Breast epithelium (tissue), 4 donors: ENCODE measurements around the gene LCMT2. TPM values are rescaled to one million over a fixed set of nuclear protein-coding genes. Genes with fewer than 3 reads are reported as not detected.
A peak's percentile ranks its signal among the peaks of the same experiment; 100 is the strongest.

Experiments
- DNase-seq, 2 donors: peaks; one replicate each; pipeline ENCODE4 v3.0.0-alpha.2; 2019; ENCODE audit warnings: low spot score in 2 of 2
- H3K27ac ChIP-seq, 2 donors: fragments of 200-600 bp; sonication (generic) in 1 of 2; one replicate each; pipeline ENCODE4 v1.5.1; 2016 to 2019; ENCODE audit warnings: mild to moderate bottlenecking in 1 of 2
- H3K27me3 ChIP-seq, 2 donors: fragments of 200-600 bp; sonication (generic) in 1 of 2; one replicate each; pipeline versions ENCODE4 v1.5.1 to v1.6.0; 2017 to 2019; ENCODE audit warnings: control low read depth in 1 of 2, mild to moderate bottlenecking in 1 of 2
- H3K36me3 ChIP-seq: fragments of 200-600 bp; one replicate; pipeline ENCODE4 v1.5.1; 2019
- H3K4me1 ChIP-seq, 2 donors: fragments of 200-600 bp; sonication (generic); one replicate each; pipeline ENCODE4 v1.5.1; 2016 to 2019; ENCODE audit warnings: control low read depth in 1 of 2
- H3K4me3 ChIP-seq, 3 donors: fragments of 200-600 bp; sonication (generic); 1 replicate in 2 of 3; 2 replicates in 1 of 3; pipeline ENCODE4 v1.5.1; 2016 to 2019; ENCODE audit warnings: mild to moderate bottlenecking in 3 of 3, moderate library complexity in 2 of 3
- H3K9me3 ChIP-seq, 2 donors: fragments of 200-600 bp; sonication (generic) in 1 of 2; one replicate each; pipeline ENCODE4 v1.5.1; 2016 to 2019; ENCODE audit warnings: control low read depth in 1 of 2
- POLR2A ChIP-seq: fragments of 450-650 bp; IDR thresholded peaks from one replicate; pipeline ENCODE4 v1.6.1; 2016; ENCODE audit warnings: antibody characterized with exemption, mild to moderate bottlenecking, moderate library complexity
- POLR2AphosphoS5 ChIP-seq, 3 donors: sonication (generic); formaldehyde crosslinking; IDR thresholded peaks; one replicate each; pipeline ENCODE4 v1.6.1; 2017; ENCODE audit warnings: antibody characterized with exemption in 3 of 3
- intact Hi-C: fragments of 100-400 bp; cut with DNase I; formaldehyde crosslinking; loops from one replicate; pipeline ENCODE4 v1.15.1; 2023; ENCODE audit warnings: low total_unique reads
- total RNA-seq, 3 donors: library from RNA; depleted of rRNA; stranded (reverse); fragments of >200 nt; gene quantifications; one replicate each; pipeline ENCODE4 v1.1.0, GENCODE V29; 2016
- TF ChIP-seq, protein P1 (sequence below), 3 donors: fragments of 450-650 bp; IDR thresholded peaks; one replicate each; pipeline ENCODE4 v1.5.1; 2016 to 2017; ENCODE audit warnings: antibody characterized with exemption in 3 of 3, mild to moderate bottlenecking in 3 of 3, moderate library complexity in 3 of 3

The LCMT2 gene
- total RNA-seq, 3 donors from 2014 or later = 3.8 to 9.5 (median 6.6) TPM

GRCh38 chr15:43370310-43370974 is 40.1 kb upstream of the LCMT2 start:
- no peaks in the 10 kb centered on the region for H3K36me3 ChIP-seq
- TF ChIP-seq, protein P1, sequence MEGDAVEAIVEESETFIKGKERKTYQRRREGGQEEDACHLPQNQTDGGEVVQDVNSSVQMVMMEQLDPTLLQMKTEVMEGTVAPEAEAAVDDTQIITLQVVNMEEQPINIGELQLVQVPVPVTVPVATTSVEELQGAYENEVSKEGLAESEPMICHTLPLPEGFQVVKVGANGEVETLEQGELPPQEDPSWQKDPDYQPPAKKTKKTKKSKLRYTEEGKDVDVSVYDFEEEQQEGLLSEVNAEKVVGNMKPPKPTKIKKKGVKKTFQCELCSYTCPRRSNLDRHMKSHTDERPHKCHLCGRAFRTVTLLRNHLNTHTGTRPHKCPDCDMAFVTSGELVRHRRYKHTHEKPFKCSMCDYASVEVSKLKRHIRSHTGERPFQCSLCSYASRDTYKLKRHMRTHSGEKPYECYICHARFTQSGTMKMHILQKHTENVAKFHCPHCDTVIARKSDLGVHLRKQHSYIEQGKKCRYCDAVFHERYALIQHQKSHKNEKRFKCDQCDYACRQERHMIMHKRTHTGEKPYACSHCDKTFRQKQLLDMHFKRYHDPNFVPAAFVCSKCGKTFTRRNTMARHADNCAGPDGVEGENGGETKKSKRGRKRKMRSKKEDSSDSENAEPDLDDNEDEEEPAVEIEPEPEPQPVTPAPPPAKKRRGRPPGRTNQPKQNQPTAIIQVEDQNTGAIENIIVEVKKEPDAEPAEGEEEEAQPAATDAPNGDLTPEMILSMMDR (IDR thresholded peaks at IDR 0.05) = no peak
- TF ChIP-seq POLR2AphosphoS5 (IDR thresholded peaks at IDR 0.05) (no peak), POLR2A (no peak)
- H3K27me3 ChIP-seq = no peaks in the 10 kb centered on the region
- intact Hi-C loops = no loop called here
- peak overlapping the region; percentile 67 to 98 (median 89) for H3K4me3 ChIP-seq
- H3K4me1 ChIP-seq = peaks cover 0 to 12% of the 10 kb centered on the region in 2 donors
- no peak for DNase-seq
- peak overlapping the region; percentile 82 to 90 for H3K27ac ChIP-seq
- H3K9me3 ChIP-seq = peaks cover 0 to 5% of the 10 kb centered on the region in 2 donors

DNA sequence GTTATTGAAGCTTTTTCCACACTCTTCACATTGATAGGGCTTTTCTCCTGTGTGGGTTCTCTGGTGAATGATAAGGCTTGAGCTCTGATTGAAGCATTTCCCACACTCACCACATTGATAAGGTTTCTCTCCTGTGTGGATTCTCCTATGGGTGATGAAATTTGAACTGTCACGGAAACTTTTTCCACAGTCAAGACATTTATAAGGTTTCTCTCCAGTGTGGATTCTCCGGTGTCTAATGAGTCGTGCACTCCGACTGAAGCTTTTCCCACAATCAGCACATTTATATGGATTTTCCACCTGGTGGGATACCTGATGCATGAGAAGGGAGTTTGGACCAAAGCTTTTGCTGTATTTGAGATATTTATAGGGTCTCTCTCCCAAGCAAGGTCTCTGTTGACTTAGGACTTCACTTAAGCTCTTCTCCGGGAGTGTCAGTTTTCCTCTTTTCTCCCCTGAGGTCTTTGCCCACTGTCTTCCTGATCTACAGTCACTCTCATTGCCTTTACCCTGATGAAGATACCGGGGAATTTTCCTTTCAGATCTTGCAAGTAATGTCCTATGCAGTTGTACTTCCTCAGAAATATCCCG is 31.0 kb upstream of the LCMT2 start:
- peaks cover 32% of the 10 kb centered on the region for H3K36me3 ChIP-seq
- TF ChIP-seq, protein P1 (IDR thresholded peaks at IDR 0.05) = no peak
- TF ChIP-seq POLR2AphosphoS5 (IDR thresholded peaks at IDR 0.05) (no peak), POLR2A (no peak)
- H3K9me3 ChIP-seq = peaks cover 43 to 64% of the 10 kb centered on the region in 2 donors
- no peaks in the 10 kb centered on the region for H3K27me3 ChIP-seq
- no peak for DNase-seq
- no peaks in the 10 kb centered on the region for H3K4me1 ChIP-seq
- intact Hi-C loops = no loop called here
- H3K27ac ChIP-seq = no peak overlapping the region
- peak overlapping the region in 1 of 3 donors; percentile 3 for H3K4me3 ChIP-seq

GRCh38 chr15:43360821-43361220 is 30.4 kb upstream of the LCMT2 start:
- H3K9me3 ChIP-seq = peaks cover 38 to 64% of the 10 kb centered on the region in 2 donors
- intact Hi-C loops = no loop called here
- H3K4me1 ChIP-seq = no peaks in the 10 kb centered on the region
- no peak overlapping the region for H3K27ac ChIP-seq
- peak overlapping the region in 1 of 3 donors; percentile 3 for H3K4me3 ChIP-seq
- TF ChIP-seq POLR2AphosphoS5 (IDR thresholded peaks at IDR 0.05) (no peak), POLR2A (no peak)
- TF ChIP-seq, protein P1 (IDR thresholded peaks at IDR 0.05) = no peak
- DNase-seq = no peak
- H3K27me3 ChIP-seq = no peaks in the 10 kb centered on the region
- H3K36me3 ChIP-seq = peaks cover 32% of the 10 kb centered on the region

DNA sequence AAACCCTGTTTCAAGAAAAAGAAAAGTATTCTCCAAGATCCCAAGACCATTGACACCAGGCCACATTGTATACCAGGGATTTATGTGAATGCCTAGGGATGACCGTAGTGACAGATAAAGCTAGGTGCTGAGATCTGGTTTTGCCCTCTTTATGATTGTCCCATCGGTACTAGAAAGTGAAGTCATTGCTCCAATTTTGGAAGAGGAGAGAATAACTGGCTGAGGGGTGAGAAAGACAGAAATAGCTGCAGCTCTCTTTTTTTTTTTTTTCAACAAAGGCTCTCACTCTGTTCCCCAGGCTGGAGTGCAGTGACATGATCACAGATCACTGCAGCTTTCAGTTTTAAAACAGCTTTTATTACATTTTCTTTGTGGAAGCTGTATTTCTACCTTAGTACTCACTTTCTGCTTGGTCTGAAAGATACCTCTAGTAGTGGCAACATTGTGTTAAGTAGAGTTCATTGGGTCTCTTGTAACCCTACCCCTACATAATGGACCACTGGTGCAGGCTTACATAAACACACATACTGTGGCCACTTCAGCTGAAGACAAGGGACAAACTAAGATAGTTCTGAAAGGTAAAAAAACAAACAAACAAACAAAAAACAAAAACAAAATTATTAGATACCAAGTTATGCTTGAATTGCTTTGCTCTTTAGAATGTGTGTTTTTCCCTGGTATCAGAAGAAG is 22.5 kb upstream of the LCMT2 start:
- H3K36me3 ChIP-seq = no peaks in the 10 kb centered on the region
- DNase-seq = no peak
- no peak overlapping the region for H3K27ac ChIP-seq
- peaks cover 0 to 4% of the 10 kb centered on the region in 2 donors for H3K9me3 ChIP-seq
- H3K4me3 ChIP-seq = no peak overlapping the region
- no peaks in the 10 kb centered on the region for H3K4me1 ChIP-seq
- no peaks in the 10 kb centered on the region for H3K27me3 ChIP-seq
- intact Hi-C loops = no loop called here
- TF ChIP-seq, protein P1 (IDR thresholded peaks at IDR 0.05) = no peak
- no peak for TF ChIP-seq POLR2A
- no peak for TF ChIP-seq POLR2AphosphoS5 (IDR thresholded peaks at IDR 0.05)

DNA sequence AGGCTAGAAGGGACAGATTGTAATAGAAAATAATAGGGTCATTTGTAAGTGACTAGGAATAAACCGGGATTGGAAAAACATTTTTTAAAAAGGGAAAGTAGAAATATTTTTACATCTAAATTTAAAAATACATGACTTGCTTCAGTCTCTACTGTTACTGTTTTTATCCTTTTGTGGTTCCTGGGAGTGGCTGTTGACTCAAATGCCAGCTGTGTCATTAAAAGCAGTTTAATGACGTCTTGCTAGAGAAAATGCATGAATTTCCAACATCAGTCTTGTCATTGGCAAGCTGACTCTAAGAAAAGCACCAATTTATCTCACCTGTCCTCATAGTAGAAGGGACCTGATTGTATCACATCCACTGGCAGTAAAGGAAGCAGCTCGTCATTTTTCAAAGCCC is 16.7 kb upstream of the LCMT2 start:
- no peaks in the 10 kb centered on the region for H3K27me3 ChIP-seq
- intact Hi-C loops = no loop called here
- no peaks in the 10 kb centered on the region for H3K36me3 ChIP-seq
- no peak overlapping the region for H3K27ac ChIP-seq
- H3K4me1 ChIP-seq = no peaks in the 10 kb centered on the region
- no peak overlapping the region for H3K4me3 ChIP-seq
- H3K9me3 ChIP-seq = no peaks in the 10 kb centered on the region
- TF ChIP-seq, protein P1 (IDR thresholded peaks at IDR 0.05) = no peak
- TF ChIP-seq POLR2A (no peak), POLR2AphosphoS5 (IDR thresholded peaks at IDR 0.05) (no peak)
- no peak for DNase-seq
